Mesenteric fat pad (tissue), 1 donor: ENCODE measurements around the gene OSBPL3. TPM values are rescaled to one million over a fixed set of nuclear protein-coding genes. Genes with fewer than 3 reads are reported as not detected.
"Not testable (repeated sequence)": the region's sequence is repeated elsewhere in the genome, so short reads cannot be mapped to it uniquely, and the experiment has no call there.

Experiments
- DNase-seq: peaks from one replicate; pipeline ENCODE4 v3.0.0-alpha.2; 2020; ENCODE audit warnings: low spot score
- total RNA-seq: library from RNA; stranded (reverse); fragmentation: NEBNext Ultra II Directional; extraction: Animal tissue kit (Norgen Biotek cat#: 25700); gene quantifications from one replicate; pipeline ENCODE4 v1.2.1, GENCODE V29; 2021
- donor health status: DM: yes; HTN: yes; CAD: no.

Gene OSBPL3
- total RNA-seq, 1 donor from 2014 or later: 9.3 TPM

GRCh38 chr7:24922099-24922773 lies 57.7 kb downstream of the OSBPL3 start:
- DNase-seq: no peak

DNA sequence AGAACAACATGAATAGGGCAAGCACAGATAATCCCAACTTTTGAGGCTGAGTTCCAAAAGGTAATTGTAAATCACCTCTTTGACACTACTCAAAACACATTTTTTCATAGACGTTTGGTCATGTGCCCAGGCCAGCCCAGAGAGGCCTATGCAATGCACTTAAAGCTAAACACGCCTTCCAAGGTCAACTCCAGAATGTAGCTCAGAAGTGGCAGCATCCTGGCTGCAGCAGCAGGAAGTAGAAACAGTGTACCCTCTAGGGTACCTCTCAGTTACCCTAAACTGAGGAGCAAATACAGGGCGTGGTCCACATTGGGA lies 58.7 kb downstream of the OSBPL3 start:
- DNase-seq: no peak

DNA sequence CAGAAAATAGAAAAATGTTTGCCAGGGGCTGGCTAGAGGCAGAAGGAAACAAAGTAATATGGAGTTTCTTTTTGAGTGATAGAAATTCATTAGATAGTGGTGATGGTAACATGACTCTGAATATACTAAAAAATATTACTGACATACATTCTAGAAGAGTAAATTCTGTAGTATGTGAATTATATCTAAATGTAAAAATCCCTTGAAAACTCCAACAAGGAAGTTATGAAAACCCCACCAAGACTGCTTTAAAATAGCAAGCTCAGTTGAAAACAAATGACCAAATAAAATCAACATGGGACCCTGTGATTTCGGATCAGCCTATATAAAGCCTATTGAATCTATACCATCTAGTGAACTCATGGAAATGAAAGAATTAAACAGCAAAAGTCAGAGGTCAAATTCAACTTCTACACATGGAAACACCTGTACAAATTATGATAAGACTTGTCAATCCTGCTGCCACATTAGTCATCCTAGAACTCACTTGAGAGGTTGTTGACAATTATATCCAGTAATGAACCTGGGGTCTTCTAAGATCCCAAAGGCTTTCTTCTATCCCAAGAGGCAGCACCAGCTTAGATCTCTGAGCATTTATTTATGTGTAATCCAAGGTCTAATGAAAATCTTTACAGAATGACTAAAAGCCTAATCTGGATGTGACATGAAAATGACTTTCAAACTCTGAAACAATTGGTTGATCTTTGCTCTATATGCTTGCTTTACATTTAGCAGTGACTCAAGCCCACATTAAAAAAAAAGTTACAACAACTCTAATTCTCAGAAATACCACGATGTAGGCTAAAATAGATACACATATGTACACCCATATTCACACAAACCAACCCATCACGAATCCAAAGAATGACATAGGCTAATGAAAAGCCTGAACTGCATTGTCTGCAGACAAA lies 59.3 kb downstream of the OSBPL3 start:
- no peak for DNase-seq

GRCh38 chr7:24917510-24918239 lies 62.3 kb downstream of the OSBPL3 start:
- DNase-seq: no peak

GRCh38 chr7:24916463-24917040 lies 63.4 kb downstream of the OSBPL3 start:
- no peak for DNase-seq

DNA sequence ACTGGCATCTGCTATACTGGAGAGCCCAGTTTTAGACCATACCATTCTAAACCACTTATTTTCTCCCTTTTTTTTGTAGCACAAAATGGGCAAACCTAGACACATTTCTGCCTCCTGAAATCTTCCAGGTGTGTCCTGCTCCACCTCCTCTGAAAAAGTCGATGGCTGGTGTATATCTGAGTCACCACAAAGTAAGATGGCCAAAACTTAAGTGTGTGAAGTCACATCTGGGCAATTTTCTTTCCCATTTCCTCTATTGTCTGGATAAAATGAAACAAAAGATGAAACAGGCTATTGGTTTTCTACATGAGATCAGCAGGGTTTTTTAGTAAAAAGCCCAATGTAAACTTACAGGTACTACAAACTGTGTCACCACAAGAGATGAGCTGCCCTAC lies 65.5 kb downstream of the OSBPL3 start:
- DNase-seq: no peak

DNA sequence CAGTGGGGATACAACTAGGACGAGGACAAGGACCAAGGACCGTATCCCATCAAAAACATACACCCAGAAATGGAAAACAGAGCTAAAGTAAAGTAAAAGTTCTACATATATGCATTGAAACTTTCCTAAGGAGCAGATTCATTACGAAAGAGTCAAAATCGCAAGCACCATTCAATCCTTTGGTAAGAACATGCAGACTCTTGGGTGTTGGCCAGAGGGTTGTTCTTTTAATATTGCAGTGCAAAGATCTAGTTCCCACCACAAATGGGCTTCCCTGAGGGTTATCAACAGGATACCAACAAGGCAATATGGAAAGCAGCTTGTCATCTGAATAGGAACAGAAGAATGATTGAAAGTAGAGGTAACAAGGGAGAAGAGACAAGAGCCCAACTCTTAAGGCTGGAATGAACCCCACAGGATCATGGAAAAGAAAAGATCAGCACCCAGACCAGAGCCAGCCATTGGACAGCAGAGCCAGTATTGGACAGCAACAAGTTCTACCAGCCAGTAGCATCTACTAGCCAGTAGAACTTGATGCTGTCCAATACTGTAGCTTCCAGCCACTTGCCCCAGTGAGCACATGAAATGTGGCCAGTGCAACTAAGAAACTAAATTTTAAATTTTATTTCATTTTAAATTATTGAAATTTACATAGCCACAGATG lies 66.0 kb downstream of the OSBPL3 start:
- no peak for DNase-seq

DNA sequence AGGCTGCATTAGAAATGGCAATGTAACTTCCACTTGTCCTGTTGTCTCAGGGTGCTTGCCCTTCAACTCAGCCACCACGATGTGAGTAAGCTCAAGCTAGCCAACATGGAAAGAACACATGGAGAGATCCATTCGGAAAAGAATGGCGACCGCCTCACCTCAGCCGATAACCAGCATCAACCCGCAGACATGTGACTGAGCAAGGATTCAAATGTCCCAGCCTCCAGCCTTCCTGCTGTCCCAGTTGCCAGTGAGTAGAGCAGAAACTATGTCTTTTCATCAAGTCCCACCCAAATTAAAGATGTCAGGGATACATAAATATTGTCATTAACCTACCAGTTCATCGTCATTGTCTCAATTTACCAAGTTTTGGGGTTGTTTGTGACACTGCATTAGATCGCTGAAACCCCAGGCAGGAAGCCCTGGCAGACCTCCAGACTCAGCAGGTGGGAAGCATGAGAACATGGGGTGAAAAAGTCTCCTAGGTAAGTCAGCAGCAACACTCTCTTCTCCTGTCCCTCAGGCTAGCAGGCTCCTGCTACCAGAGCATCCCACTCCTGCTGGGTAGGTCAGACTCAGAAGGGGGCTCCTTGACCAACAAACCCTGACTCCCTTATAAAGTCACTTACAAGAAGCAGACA lies 67.0 kb downstream of the OSBPL3 start:
- DNase-seq: no peak

DNA sequence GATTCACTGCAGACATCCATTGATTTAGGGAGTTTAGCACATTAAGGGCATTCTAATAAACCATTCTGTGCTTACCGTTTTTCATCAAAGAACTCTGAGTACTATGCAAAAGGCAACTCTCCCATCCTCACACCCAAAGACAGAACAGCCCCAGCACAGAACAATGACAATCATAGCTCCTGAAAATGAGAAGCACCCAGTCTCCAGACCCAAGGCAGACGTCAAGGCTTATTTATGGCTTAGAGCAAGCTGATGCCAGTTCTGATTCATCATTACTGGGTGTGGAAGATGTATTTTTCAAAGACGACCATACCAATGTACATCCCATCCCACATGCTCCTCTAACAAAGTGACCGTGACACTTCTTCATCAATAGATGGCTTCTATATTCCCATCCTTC lies 67.6 kb downstream of the OSBPL3 start:
- DNase-seq: no peak

DNA sequence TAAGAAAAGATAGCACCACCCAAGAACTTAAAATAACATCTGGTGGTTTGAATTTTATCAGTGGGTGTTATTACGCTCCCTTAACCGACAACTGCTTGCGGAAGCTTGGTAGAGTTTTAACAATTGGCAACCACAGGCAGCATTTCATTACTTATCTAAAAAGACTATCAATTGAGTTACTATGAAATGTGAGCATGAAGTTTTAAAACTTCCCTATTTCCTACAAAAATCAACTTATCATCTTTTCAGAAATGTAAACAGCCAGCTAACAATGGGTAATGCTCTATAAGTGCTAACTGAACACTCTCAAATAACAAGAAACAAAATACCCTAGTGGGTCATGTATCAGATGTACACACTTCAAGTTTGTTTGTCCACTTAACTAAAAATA lies 68.8 kb downstream of the OSBPL3 start:
- no peak for DNase-seq

DNA sequence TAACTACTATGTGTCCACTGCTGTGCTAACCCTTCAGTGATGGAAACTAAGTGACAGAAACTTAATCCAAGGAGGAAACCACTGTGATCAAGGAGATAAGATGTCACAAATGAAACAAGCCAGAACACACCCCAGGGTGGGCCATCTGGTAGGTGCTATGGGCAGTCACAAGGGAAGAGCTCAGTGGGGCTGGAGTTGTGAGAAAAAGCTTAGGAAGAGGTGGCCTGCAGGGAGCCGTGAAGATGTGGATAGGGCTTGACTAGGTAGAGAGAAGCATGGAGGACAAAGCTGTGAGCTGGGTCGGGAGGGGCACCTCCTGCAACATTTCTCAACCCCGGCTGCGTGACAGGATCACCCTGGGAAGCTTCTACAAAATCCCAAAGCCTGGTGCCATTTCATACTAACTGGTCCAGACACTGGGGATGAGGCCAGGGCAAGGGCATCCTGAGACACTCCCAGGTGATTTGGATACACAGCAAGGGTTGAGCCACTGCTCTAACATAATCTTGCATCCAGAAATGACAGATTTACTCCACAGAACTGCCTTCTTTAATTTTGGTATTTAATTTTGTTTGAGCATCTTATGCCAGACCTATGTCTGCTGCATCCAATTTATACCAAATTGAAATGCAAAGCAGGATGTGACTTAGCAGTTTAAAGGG lies 69.3 kb downstream of the OSBPL3 start:
- no peak for DNase-seq

DNA sequence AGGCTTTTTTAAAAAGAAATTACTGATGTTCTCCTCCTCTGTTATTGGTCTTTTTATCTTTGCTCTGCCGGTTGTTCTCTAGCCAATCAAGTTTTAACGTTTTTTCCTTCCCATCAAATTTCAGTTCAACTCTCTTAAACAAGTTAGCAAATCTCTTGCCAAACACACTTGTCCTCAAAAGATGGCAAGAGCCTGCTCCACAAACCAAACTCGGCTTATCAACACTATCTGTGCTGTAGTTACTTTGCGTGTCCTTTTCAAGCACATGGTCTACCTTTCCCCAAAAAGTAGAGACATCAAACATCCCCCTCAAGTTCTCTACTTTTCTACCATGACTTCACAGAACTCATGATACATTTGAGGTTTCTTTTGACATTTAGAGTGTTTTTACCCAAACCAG lies 71.3 kb downstream of the OSBPL3 start:
- DNase-seq: no peak

- DNase-seq: no peak
Observed at GRCh38 chr7:24908166-24908565, 71.8 kb downstream of the OSBPL3 start.

DNA sequence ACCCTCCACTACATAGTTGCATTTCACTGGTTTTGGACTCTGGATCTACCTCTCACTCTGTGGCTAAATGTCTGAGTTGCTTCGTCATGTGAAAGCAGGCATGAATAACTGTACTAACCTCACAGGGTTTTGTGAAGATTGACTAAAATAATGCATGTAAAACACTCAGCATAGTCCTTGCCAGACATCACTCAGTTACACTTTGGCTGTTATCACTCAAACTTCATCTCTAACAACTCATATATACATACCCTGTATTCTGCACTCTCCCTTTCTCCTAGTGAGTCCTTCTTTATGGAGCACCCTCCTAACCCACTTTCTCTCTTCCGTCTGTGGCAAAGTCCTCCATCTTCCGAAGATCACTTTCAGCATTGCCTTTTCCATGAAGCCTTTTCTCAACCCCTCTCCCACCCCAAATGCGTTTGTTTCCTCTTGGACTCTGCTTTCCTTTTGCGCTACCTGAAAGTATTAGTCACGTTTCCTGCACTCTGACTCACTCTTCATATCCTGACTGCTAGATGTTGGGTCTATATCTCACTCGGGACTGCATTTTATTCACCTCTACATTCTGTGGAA lies 72.6 kb downstream of the OSBPL3 start:
- DNase-seq: no peak

DNA sequence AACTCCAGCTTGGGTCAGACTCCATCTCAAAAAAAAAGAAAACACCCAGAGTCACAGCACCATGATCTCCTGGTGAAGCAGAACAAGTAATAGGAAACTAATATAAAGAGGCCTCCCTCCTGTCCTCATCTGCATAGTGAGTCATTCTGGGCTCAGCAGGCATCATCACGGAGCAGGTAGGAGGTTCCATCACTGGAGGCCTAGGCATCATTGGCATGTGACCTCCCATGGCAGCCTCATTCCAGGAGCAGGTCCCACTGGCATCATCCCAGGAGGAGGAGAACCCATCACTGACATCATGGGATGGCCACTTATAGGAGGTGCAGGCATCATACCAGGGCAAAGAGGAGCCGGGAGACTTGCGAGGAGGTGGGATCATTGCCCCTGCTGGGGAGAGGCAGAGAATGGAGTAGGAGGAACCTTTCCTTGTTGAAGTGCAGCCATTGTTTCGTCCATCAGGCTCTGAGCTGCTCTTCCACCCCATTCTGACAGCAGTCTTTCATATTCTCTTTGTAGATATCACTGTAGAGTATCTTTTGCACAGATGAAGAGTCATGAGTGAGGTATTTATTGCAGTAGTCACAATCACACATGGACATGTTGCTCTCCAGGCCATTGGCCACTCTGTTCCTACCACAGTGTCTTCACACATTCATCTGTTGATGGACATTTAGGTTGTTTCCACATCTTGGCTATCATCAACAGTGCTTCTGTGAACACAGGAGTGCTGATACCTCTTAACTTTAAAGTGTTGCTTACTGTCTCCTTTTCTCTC lies 73.8 kb downstream of the OSBPL3 start:
- DNase-seq: no peak

GRCh38 chr7:24903992-24904391 lies 76.0 kb downstream of the OSBPL3 start:
- not testable (repeated sequence) for DNase-seq

DNA sequence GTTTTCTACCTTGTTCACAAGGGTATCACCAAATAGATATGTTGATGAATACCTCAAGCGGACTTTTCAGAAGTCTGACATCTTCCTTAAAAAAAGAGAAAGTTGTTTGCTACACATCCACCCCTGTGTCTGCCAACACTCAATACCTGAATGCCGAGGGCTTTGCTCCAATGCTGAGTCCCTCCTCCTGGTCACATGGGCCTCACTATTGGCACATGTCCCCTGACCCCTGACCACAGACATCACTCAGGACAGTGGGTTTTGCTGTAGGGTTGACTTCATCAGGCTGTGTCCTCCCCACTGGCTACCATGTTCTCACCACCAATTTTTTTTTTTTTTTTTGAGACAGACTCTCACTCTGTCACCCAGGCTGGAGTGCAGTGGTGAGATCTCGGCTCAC lies 76.4 kb downstream of the OSBPL3 start:
- no peak for DNase-seq

DNA sequence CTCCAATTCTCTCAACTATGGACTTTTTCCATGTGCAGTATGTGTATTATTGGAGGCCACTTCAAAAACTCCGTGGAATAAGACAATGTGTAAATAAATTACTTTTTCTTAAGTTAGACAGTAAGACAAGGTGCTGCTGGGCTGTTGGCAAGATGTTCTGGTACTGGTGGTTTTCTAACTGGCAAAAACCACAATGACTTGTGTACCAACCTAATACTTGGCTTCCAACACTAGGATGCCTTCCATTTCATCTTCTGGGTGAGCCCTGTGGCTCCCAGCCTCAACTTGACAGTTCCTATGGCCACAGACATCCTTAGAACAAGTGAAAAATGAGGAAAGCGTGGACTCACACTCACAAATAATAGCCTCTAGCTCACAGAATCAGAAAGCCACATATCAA lies 77.0 kb downstream of the OSBPL3 start:
- DNase-seq: no peak

DNA sequence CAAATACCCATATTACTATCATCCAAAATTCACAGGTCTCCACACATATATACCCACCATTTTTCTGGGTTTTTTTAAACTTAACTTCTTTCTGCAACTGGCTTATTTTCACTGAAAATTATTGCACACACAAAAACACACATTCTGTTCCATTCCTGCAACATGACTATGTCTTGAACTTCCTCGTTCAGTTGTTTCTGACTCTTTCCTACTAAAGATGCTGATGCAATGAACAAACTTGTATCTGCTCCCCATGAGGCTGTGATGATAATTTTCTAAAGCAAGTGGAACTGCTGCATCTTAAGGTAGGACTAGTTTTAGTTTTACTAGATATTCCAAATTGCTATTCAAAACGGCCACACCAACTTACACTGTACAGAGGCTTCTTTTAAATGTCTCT lies 77.7 kb downstream of the OSBPL3 start:
- DNase-seq: no peak
